ENCODE measurements around the gene FPGS. TPM values are rescaled to one million over a fixed set of nuclear protein-coding genes. Genes with fewer than 3 reads are reported as not detected.

FPGS gene
- polyA plus RNA-seq, 1 donor (not counting 4 experiments of a cell fraction or from before 2014, with no cell fraction given) = 38.2 TPM

DNA sequence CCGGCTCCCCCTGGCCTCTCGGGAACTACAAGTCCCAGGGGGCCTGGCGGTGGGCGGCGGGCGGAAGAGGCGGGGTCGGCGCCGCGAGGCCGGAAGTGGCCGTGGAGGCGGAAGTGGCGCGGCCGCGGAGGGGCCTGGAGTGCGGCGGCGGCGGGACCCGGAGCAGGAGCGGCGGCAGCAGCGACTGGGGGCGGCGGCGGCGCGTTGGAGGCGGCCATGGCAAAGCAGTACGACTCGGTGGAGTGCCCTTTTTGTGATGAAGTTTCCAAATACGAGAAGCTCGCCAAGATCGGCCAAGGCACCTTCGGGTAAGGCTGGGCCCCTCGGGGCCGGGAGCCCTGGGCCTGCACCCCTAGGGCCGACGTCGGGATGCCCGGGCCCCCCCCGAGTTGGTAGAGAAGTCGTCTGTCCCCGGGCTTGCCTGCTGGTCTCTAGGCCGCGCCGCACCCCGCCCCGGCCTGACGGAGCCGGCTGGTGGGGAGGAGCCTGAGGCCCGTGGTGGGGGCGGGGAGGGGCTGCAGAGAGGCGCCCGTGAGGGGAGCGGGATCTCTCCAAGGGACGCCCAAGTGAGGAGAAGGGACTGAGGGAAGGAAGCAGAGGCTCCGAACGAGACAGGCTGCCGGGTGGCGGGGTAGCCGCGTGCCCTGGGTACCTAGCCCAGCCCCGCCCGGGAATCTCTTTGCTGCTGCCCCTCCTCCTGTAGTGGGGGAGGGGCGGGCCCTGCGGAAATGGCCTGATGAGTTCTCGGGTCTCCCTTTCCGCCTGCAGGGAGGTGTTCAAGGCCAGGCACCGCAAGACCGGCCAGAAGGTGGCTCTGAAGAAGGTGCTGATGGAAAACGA is 16.5 kb upstream of the FPGS start, which contains the start of gene CDK9:
Gene CDK9 (plus strand): TSS at position 102 of the 840 bp plus-strand sequence. CDS start 115 bp downstream, at position 217.
- Histone ChIP-seq H3K27me3 (ENCODE audit: control insufficient read depth, extremely low read depth, insufficient read depth, low read length) (no peaks in the 10 kb centered on the region), H4K20me1 (ENCODE audit: control insufficient read depth, extremely low read depth, insufficient read depth, low read length) (peaks cover 25% of the 10 kb centered on the region), H3K27ac (ENCODE audit: control insufficient read depth, insufficient read depth, low read length) (peak within 1 kb of the TSS; percentile 83), H3K9ac (ENCODE audit: control insufficient read depth, extremely low read depth, insufficient read depth, low read length) (peak within 1 kb of the TSS; percentile 88), H3K4me3 (ENCODE audit: control insufficient read depth in 2 of 3, extremely low read depth in 1 of 3, insufficient read depth in 2 of 3, low read depth in 1 of 3, low read length in 3 of 3) (peak within 1 kb of the TSS; percentile 89 to 95 (median 95)), H3K9me3 (ENCODE audit: control insufficient read depth, low read depth, low read length) (no peaks in the 10 kb centered on the region), H3K36me3 (ENCODE audit: control insufficient read depth in 2 of 2, extremely low read depth in 1 of 2, insufficient read depth in 2 of 2, low read length in 2 of 2) (peaks cover 32 to 34% of the 10 kb centered on the region in 2 experiments), H3K9me1 (ENCODE audit: control insufficient read depth, extremely low read depth, insufficient read depth, low read length) (no peaks in the 10 kb centered on the region), H2AFZ (ENCODE audit: control insufficient read depth, low read length) (peak within 1 kb of the TSS; percentile 75), H3K79me2 (ENCODE audit: control insufficient read depth, insufficient read depth, low read length) (peaks cover 47% of the 10 kb centered on the region), H3K4me1 (ENCODE audit: control insufficient read depth, extremely low read depth, insufficient read depth, low read length) (peaks cover 15% of the 10 kb centered on the region), H3K4me2 (ENCODE audit: control insufficient read depth, extremely low read depth, insufficient read depth, low read depth, low read length) (peak within 1 kb of the TSS; percentile 80)
- DNase-seq (ENCODE audit: low read depth, low spot score) (no peak), FAIRE-seq (no peak)
- dilution Hi-C loops (cut with MboI; ENCODE audit: extremely low pct_ligation_motif_present, low sequenced_read_pairs) = no loop called here
- no peak for TF ChIP-seq EZH2 (IDR thresholded peaks at IDR 0.05; ENCODE audit: low read length)
- TF ChIP-seq, protein P1, sequence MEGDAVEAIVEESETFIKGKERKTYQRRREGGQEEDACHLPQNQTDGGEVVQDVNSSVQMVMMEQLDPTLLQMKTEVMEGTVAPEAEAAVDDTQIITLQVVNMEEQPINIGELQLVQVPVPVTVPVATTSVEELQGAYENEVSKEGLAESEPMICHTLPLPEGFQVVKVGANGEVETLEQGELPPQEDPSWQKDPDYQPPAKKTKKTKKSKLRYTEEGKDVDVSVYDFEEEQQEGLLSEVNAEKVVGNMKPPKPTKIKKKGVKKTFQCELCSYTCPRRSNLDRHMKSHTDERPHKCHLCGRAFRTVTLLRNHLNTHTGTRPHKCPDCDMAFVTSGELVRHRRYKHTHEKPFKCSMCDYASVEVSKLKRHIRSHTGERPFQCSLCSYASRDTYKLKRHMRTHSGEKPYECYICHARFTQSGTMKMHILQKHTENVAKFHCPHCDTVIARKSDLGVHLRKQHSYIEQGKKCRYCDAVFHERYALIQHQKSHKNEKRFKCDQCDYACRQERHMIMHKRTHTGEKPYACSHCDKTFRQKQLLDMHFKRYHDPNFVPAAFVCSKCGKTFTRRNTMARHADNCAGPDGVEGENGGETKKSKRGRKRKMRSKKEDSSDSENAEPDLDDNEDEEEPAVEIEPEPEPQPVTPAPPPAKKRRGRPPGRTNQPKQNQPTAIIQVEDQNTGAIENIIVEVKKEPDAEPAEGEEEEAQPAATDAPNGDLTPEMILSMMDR (optimal IDR thresholded peaks at IDR 0.05 in 1 of 3, IDR thresholded peaks at IDR 0.05 in 1 of 3, conservative IDR thresholded peaks at IDR 0.05 in 1 of 3; ENCODE audit: extremely low read depth in 1 of 3, insufficient read depth in 2 of 3, low read length in 3 of 3) = peak in 1 of 3 experiments; percentile 30

DNA sequence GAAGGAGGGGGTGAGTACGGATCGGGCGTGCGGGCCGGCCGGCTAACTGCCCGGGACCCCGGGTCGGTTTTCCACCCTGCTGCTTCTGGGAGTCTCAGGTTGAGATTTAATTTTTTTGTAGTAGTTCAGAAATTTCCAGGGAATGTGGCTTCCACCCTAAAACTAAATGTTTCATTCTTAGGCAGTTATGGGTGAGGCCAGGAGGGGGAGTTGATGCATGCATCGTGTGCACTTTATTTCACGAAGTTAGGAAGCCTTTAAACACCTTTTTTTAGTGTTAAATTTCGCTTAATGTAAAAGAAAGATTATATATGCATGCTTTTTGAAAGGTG is 15.9 kb upstream of the FPGS start:
- no peaks in the 10 kb centered on the region for H3K9me3 ChIP-seq (ENCODE audit: control insufficient read depth, low read depth, low read length)
- peak overlapping the region; percentile 89 to 95 (median 95) for H3K4me3 ChIP-seq (ENCODE audit: control insufficient read depth in 2 of 3, extremely low read depth in 1 of 3, insufficient read depth in 2 of 3, low read depth in 1 of 3, low read length in 3 of 3)
- dilution Hi-C loops (cut with MboI; ENCODE audit: extremely low pct_ligation_motif_present, low sequenced_read_pairs) = no loop called here
- TF ChIP-seq EZH2 (IDR thresholded peaks at IDR 0.05; ENCODE audit: low read length) = no peak
- TF ChIP-seq, protein P1 (optimal IDR thresholded peaks at IDR 0.05 in 1 of 3, IDR thresholded peaks at IDR 0.05 in 1 of 3, conservative IDR thresholded peaks at IDR 0.05 in 1 of 3; ENCODE audit: extremely low read depth in 1 of 3, insufficient read depth in 2 of 3, low read length in 3 of 3) = peak; percentile 28 to 59 (median 49)
- DNase-seq (ENCODE audit: low read depth, low spot score) = no peak
- FAIRE-seq = no peak
- no peak overlapping the region for H2AFZ ChIP-seq (ENCODE audit: control insufficient read depth, low read length)
- peaks cover 50% of the 10 kb centered on the region for H3K79me2 ChIP-seq (ENCODE audit: control insufficient read depth, insufficient read depth, low read length)
- H3K27me3 ChIP-seq (ENCODE audit: control insufficient read depth, extremely low read depth, insufficient read depth, low read length) = no peaks in the 10 kb centered on the region
- peak overlapping the region; percentile 88 for H3K9ac ChIP-seq (ENCODE audit: control insufficient read depth, extremely low read depth, insufficient read depth, low read length)
- peaks cover 15% of the 10 kb centered on the region for H3K4me1 ChIP-seq (ENCODE audit: control insufficient read depth, extremely low read depth, insufficient read depth, low read length)
- no peaks in the 10 kb centered on the region for H3K9me1 ChIP-seq (ENCODE audit: control insufficient read depth, extremely low read depth, insufficient read depth, low read length)
- H4K20me1 ChIP-seq (ENCODE audit: control insufficient read depth, extremely low read depth, insufficient read depth, low read length) = peaks cover 25% of the 10 kb centered on the region
- peak overlapping the region; percentile 80 for H3K4me2 ChIP-seq (ENCODE audit: control insufficient read depth, extremely low read depth, insufficient read depth, low read depth, low read length)
- H3K36me3 ChIP-seq (ENCODE audit: control insufficient read depth in 2 of 2, extremely low read depth in 1 of 2, insufficient read depth in 2 of 2, low read length in 2 of 2) = peaks cover 35 to 37% of the 10 kb centered on the region in 2 experiments
- H3K27ac ChIP-seq (ENCODE audit: control insufficient read depth, insufficient read depth, low read length) = peak overlapping the region; percentile 83
